DND-41 (cell line): ENCODE results near the gene ZC3H18.

Source experiments
- EZH2 ChIP-seq: IDR thresholded peaks from 3 replicates; pipeline ENCODE4 v1.6.1; 2012; ENCODE audit warnings: borderline replicate concordance, low read depth, mild to moderate bottlenecking, moderate library complexity, low read length, inconsistent platforms; ENCODE audit not compliant: severe bottlenecking
- TF ChIP-seq, protein P1 (sequence below): IDR thresholded peaks from 2 replicates; pipeline ENCODE4 v1.5.1; 2012; ENCODE audit warnings: borderline replicate concordance, low read length, moderate library complexity, mild to moderate bottlenecking; ENCODE audit not compliant: poor library complexity, severe bottlenecking; ENCODE audit errors: extremely low read depth

DNA sequence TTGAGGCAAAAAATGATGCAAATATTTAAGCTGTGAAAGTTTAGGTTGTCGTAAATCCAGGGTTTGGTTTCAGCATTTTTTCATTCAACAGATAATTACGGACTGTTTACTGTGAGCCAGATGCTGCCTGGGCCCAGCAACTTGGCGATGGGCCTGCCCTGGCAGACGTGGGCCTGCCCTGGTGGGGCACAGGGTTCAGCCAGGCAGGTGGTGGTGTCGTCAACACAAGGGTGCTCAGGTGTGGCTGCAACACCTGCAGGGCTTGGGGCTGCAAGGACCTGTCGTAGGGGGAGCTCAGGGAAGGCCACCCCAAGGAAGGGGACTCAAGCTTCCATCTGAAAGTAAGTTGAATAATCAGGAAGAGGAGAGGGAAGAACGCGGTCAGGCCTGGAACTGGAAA is 15.1 kb downstream of the ZC3H18 start:
- TF ChIP-seq, protein P1, sequence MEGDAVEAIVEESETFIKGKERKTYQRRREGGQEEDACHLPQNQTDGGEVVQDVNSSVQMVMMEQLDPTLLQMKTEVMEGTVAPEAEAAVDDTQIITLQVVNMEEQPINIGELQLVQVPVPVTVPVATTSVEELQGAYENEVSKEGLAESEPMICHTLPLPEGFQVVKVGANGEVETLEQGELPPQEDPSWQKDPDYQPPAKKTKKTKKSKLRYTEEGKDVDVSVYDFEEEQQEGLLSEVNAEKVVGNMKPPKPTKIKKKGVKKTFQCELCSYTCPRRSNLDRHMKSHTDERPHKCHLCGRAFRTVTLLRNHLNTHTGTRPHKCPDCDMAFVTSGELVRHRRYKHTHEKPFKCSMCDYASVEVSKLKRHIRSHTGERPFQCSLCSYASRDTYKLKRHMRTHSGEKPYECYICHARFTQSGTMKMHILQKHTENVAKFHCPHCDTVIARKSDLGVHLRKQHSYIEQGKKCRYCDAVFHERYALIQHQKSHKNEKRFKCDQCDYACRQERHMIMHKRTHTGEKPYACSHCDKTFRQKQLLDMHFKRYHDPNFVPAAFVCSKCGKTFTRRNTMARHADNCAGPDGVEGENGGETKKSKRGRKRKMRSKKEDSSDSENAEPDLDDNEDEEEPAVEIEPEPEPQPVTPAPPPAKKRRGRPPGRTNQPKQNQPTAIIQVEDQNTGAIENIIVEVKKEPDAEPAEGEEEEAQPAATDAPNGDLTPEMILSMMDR = no peak
- TF ChIP-seq EZH2 = no peak
